ENCODE data around the gene PSMB7.
A peak's percentile ranks its signal among the peaks of the same experiment; 100 is the strongest.
"Not testable (repeated sequence)": the region's sequence is repeated elsewhere in the genome, so short reads cannot be mapped to it uniquely, and the experiment has no call there.

PSMB7 gene

DNA sequence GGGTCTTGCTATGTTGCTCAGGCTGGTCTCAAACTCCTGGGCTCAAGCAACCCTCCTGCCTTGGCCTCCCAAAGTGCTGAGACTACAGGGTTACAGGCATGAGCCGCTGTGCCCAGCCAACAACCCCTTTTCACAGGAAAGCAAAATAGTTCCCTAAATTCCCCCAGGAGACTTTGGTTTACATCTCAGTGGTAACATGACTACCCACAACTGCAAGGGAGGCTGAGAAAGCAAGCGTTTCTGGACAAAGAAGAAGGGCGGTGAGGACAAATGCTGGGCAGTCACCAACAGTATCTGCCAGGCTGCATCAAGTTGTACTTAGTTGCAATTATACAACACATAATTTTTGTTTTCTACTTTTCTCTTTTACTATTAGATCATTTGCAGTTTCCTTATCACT, 27.6 kb upstream of the PSMB7 start:
- no peak for DNase-seq

DNA sequence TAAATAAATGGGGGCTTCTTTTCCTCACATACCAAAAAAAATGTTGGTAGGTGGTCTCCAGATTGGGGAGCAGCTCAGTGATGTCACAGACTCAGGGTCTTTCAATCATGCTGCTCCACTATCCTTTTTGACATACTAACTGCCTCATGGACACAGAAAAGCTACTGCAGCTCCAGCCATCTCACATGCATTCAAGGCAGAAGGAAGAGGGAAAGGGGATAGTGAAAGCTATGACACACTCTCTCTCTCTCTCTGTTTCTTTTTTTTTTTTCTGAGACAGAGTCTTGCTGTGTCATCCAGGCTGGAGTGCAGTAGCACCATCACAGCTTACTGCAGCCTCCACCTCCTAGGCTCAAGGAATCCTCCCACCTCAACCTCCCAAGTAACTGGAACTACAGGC, 27.1 kb upstream of the PSMB7 start:
- no peak for DNase-seq

DNA sequence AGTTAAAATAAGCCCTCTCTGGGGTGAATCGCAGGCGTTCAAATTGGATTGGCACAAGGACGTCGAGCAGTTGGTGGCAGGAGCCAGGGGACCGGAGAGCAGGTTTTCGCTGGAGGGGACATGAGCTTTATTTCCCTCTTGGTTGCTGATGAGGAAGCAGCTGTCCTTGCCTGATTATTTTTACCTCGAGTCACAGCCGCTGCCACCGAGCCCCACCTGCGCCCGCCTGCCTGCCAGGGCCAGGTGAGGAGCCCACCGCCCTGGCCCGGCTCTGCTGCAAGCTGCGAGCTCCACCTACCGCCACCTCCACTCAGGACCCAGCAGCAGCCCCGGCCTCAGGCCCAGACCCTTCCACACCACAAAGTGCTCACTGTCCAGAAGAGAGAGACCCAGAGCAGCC, 26.0 kb upstream of the PSMB7 start:
- no peak for DNase-seq

DNA sequence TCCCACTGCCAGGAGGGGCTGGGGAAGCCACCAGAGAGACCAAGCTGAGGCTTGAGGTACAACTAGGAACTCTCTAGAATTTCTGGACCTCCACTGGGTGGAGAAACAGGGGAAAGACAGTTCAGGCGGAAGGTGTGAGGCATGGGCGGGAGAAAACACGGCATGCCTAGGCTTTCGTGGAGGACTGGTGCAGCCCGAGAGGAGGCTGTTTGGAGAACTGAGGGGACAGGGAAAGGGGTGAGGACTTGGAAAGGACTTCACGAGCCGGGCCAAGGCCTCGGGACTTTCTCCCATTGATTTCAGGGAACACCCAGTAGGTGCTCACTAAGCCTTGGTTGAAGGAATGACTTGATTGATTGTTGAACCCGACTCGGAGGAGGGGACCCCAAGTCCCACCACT, 25.5 kb upstream of the PSMB7 start:
- DNase-seq: no peak

DNA sequence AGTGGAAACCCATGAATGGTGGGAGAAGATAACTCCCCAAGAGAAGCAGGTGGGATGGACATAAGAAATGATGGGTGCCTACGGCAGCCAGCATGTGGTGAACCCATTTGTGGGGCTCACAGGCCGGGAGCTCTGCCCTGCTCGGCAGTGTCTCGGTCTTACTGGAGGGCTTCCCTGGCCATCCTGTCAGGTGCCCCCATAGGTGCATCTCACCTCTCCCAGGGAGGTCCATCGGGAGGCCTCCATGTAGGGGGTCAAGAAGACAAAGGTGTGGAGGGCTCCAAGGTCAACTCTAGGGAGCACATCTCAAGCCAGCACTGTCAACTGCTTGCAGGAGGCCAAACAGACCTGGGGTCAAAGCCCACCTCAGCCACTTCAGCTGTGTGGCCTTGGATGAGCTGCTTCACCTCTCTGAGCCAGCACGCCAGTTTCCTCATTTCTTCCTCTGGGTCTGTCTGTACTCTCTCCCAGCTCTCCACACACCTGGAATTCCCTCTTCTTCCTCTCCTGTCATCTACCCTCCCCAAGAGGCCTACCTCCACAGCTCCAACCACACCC, 24.5 kb upstream of the PSMB7 start:
- DNase-seq: no peak

DNA sequence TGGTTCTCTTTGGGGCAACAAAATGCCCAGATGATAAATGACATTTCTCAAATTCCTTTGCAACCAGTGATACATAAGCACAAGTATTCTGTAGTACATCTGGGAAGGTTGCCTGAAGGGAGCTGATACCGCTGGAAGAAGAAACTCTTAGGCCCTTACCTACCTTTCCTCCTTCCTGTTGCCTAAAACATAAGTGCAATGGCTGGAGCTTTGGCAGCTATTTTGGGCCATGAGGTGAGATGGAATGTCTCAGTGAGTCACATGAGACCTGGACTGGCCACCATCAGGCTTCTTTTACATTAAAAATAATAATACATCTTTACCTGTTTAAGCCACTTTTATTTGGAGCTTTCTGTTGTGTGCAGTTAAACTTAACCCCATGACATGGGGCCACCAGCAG, 23.8 kb upstream of the PSMB7 start:
- no peak for DNase-seq

DNA sequence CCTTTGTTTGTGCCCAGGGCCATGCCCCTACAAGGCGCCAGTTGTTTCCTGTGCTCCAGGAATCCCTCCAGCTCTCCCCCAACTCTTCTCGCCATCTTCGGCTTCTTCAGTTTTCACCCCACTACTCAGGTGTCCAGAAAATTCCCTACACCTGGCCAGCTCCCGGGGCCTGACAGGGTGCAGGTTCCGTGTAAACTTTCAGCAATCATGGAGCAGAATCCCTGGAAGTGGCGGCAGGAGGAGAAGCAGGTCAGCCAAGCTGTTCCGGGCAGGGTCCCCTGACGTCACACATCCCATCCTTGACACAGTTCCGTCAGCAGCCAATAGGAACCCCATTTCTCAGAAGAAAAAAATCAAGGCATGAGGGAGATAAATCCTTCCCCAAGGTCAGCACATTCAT, 22.8 kb upstream of the PSMB7 start:
- no peak for DNase-seq

DNA sequence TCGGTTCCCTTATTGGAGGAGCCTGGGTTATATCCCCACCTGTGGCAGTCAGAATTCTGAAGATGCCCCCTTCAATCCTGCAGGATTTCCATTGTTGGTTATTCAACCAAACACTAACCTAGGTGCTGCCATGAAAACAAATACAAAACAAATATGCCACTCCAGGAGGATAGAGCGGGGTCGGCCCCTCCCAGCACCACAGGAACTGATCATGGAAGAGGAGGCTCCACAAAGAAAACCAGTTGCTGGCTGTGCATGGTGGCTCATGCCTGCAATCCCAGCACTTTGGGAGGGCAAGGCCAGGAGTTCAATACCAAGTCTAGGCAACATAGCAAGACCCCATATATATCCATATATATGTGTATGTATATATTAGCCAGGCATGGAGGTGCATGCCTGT, 21.8 kb upstream of the PSMB7 start:
- no peak for DNase-seq

DNA sequence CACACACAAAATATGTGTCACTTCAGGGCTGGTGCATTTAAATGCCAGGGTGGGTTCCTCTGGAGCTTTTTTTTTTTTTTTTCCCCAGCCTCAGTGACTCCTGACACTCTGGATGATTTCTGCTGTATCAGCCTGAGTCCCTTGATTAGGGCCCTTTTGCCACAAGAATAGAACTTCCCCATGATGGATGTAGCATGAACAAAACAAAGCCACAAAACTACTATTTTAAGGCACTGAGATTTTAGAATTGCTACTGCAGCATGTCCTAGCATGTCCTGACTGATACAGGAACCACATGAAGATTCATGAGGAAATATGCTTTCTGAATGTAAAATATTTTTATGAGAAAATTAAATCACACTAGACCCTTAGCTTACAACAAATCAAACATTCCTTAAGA, 21.1 kb upstream of the PSMB7 start:
- DNase-seq: no peak

DNA sequence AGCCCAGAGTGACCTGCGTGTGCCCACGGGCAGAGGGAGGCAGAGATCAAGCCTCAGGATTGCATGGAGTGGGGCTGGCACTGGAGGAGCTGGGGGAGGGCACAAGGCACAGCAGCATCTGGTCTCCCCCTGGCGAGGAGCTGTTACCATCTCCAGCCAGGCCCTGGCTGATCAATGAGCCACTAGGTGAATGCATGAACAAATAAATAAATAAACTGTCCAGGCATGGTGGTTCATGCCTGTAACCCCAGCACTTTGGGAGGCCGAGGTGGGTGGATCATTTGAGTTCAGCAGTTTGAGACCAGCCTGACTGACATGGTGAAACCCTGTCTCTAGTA, 14.3 kb upstream of the PSMB7 start:
- DNase-seq: no peak

DNA sequence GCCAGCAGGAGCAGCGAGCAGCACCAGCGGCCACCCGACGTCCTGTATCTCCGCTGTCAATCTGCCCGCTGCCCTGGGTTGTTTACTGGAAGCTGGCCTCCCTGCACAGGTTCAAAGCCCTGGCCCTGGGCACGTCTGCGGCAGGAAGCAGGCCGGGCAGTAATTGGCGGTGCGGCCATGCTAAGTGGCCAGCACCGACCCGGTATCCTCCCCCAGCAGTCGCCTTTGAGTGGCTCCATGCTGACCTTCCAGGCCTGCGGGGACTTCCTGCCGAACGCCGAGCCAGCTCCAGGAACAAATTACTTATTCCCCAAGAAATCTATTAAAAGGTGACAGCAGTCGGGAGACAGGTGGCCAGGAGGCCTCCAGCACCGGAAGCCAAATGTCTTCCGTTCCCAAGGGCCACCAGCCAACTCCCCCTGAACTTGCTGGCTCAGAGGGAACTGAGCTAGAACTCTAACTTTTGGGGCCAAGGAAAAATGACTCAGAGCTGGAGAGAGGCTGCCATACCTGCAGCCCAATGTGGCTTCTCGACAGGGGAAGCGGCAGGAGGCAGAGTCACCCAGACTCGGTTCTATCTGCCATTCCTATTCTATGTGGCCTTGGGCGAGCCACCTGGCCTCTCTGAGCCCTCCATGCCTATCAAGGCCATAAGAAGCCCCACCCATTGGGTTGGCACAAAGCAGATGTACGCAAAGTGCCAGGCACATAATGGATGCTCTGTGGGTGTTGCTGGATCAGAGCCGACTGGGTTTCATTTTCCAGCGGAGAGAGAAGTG, 13.7 kb upstream of the PSMB7 start:
- no peak for DNase-seq

DNA sequence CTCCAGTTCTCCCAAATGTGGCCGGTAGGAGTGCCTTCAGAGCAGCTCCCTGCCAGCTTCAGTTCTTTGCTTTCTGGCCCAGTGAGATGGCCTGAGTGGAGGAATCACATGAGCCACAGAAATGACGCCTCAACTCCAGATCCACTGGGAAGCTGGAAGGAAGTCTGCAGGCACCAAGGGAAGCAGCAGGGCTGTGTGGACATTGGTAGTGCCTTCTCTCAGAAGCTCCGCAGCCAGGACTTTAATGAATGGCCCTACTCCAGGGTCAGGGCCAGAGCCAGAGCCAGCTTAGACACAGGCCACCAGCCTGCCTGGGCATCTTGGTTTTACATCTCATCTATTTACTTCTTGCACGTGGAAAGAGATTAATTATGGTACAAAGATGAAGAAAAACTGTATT, 12.0 kb upstream of the PSMB7 start:
- no peak for DNase-seq

DNA sequence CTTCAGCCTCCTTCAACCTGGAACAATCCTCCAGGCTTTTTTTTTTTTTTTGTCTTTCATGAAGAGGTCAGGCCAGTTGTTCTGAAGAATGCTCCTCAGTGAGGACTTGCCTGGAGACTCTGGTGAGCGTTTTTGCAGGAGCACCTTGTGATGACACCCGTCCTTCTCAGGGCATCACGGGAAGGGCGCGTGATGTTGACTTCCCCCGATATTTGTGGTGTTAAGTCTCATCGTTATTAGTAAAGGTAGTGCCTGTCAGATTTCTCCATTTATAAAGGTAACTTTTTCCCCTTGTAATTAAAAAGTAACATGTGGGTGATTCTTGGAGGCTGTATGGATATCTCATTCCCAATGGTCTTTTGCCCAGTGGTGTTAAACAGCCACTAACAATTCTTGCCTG, 11.1 kb upstream of the PSMB7 start:
- DNase-seq: no peak

DNA sequence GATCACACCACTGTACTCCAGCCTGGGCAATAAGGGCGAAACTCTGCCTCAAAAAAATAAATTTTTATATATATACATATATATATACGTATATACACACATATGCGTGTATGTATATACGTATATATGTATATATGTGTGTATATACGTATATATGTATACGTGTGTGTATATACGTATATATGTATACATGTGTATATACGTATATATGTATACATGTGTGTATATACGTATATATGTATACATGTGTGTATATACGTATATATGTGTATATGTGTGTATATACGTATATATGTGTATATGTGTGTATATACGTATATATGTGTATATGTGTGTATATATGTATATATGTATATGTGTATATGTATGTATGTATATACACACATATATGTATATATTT, 10.5 kb upstream of the PSMB7 start:
- not testable (repeated sequence) for DNase-seq

DNA sequence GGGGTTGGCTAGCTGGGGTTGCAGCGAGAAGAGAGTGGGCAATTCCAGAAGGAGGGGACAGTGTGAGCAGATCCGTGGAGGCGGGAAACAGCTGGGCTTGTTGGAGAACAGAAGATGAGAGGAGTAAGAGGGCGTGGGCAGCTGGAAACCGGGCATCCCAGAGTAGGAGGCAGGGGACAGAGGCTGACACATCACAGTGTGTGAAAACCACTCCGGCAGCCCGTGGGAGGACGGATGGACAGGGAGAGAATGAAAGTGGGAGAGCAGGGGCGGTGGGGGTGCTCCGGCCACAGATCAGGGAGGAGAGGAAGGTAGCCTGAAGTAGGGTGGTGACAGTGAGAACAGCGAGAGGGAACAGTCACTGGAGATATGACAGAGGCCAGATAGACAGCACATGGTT, 8.3 kb upstream of the PSMB7 start:
- DNase-seq: no peak

DNA sequence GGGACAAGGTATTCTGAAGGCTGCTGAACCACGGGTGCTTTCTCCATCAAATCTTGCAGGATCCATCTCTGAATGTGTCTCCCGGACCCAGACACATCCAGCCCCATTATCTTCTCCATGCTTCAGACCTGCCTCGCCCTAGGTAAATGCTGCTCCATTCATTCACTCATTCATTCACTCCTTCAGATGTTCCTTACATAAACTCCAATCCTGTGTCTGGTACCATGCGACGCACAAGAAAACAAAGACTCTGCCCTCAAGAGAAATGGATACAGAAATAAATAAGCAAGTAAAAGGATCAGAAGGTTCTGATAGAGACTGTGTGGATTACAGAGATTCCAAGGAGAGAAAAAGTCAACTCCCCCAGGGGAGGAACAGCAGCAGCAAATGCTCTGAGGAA, 7.9 kb upstream of the PSMB7 start:
- DNase-seq: no peak

DNA sequence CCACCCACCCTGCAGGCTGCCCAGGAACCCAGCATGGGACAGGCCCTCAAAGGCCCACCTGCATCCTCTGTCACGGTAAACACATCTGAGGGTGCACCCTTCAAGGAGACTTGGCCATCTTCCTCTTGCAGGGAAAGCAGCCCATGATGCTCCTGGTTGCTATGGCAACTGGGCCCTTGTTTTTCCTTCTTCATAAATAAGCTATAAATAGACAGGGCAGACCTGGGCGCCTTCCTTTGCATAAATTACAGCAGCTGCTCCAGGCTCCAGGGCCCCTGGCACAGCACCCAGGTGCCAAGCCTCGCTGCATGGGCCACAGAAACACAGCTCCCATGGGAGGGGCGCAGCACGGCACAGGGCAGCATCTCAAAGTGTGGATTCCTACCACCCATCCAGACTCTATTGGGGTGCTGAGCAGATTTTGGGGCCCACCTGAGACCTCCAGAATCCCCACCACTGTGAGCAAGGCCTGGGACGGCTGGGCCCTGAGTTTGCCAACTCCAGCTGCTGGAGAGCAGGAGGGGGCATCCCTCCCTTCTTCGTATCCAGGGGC, 5.8 kb upstream of the PSMB7 start:
- DNase-seq: no peak

DNA sequence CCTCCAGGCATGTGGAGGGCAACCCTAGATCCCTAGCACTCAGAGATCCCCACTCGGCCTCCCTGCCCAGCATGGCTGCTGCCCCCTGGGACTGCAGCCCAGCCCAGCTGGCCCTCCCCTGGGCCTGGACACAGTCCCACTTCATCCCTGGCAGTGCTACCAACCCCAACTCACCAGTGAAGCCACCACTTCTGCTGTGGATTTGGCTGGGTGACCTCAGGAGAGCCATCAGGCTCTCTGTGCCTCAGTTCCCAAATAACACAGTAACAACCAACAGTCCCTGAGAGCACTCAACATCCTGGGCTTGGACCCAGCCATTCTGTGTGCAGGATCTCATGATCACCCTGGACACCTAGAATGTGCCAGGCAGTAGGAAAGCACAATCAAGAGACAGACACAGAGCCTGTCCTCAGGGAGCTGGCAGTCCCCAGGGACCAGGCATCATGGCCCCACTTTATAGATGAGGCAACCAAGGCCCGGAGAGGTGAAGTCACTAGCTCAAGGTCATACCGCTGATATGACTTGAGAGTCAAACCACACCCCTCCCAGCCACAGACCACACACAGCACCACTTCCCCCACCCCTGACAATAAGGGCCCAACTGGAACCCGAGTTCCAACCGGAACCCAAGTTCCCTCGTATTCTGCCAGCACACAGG, 4.7 kb upstream of the PSMB7 start:
- no peak for DNase-seq

DNA sequence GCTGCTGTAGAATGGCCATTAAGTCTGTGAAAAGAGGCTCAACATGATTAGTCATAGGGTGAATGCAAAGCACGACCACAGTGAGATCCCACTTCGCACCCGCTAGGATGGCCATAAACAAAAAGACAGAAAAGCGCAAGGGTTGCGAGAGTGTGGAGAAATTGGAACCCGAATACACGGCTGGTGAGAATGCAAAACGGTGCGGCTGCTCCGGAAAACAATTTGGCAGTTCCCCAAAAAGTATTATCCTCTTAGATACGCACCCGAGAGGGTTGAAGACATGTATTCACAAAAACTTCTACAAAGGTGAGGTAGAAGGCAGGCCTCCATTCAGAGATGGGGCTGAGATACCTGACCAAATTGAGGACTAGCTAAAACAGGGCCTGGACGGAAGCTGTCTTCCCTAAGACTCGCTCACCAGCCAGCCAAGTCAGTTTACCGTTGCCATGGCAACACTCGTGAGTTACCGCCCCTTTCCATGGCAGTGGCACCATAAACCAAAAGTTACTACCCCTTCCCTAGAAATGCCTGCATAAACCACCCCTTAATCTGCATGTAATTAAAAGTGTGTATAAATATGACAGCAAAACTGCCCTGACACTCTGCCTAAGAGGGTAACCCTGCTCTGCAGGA, 726 bp upstream of the PSMB7 start:
- DNase-seq: no peak

DNA sequence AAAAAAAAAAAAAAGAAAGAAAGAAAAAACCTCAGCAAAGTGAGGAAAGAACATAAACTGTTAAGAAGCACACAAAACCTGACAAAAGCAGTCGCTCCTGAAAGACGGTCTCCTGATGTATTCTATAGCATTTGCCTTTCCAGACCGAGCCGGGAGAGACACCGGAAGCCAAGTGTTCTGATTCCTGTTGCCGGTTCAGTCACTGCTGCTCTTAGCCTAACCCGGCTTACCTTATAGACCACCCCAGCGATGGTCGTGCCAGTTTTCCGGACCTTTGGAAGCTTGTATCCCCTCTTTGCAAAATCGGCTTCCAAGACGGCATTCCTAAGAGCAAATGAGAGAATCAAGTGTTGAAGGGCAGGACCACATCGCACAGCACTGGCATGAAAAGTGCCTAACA, 630 bp downstream of the PSMB7 start:
- DNase-seq: no peak

DNA sequence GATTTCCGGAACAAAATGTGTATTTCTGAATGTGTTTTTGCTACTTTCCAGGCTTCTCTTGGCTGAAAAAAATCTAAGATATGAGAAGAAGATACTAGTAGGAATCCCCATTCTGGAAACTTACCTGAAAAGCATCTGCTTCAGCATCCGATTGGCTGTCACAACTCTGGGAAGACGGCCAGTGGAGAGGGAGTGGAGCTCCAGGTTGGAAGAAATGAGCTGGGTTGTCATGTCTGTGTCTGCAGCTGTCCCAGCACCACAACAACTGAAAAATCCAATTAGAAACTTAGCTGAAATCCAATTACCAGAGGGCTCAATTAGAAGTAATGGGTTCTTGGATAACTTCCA, 3.0 kb downstream of the PSMB7 start:
- no peak for DNase-seq

DNA sequence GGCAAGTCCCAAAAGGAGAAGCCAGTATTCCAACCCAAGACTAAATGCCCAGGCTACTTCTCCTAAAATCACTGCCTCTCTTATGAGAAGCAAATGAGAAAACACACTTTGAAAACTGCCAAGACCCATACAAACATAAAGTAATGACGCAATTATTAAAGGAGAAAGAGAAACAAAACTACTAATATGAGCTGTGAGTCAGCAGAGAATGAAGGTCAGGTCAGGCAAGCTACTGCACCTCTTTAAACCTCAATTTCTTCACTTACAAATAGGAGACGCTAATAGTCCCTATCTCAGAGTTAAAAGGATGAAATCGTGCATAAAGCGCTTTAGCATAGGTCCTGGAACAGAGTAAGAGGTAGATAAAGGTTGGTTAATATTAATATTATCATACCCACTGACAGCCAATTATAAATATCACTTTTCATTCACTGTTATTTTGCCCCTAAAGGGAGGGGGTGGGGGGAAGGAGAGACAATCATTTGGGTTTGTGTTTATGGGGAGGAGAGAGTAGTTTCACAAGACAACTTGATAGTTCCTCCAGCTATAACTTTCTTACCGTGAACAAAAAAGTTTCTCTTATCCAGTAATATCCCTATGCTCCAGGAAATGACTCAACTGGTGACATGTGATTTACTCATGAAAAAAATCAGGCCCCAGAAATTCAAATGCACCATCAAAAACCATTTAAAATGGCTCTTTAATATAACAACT, 3.6 kb downstream of the PSMB7 start:
- DNase-seq: peak; percentile 75

DNA sequence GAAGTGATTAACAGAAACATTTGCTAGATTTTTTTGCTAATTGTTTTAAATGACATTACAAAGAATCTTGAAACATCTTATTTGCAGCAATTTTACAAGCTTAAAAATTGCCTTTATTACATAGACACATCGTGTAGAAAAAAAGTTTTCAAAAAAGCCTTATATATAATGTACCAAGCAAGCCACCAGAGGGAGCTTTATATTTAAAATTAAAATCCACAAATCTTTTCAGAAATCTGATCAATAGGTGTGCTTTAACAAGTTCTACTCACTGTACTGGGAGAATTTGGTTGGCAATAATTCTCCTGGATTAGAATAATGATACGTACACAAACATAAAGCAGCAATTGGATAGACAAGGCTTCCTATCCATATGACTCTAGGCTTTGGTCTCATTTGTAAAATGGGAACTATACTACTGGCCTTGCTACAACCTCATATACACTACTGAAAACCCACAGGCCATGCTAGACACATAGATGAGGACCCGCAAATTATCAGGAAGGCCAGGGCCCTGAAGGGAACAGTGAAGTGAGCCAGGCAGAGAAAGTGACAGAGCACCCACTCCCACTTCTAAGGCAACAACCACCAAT, 4.8 kb downstream of the PSMB7 start:
- DNase-seq: no peak
